Measurements from ENCODE around the gene TMEM240. TPM values are rescaled to one million over a fixed set of nuclear protein-coding genes. Genes with fewer than 3 reads are reported as not detected.

Gene TMEM240
- total and polyA plus RNA-seq, 9 of the 15 experiments (the other 6 are each of a cell fraction or from before 2014, with no cell fraction given) = 0.24 to 2.0 (median 0.69) TPM; not detected in 5

DNA sequence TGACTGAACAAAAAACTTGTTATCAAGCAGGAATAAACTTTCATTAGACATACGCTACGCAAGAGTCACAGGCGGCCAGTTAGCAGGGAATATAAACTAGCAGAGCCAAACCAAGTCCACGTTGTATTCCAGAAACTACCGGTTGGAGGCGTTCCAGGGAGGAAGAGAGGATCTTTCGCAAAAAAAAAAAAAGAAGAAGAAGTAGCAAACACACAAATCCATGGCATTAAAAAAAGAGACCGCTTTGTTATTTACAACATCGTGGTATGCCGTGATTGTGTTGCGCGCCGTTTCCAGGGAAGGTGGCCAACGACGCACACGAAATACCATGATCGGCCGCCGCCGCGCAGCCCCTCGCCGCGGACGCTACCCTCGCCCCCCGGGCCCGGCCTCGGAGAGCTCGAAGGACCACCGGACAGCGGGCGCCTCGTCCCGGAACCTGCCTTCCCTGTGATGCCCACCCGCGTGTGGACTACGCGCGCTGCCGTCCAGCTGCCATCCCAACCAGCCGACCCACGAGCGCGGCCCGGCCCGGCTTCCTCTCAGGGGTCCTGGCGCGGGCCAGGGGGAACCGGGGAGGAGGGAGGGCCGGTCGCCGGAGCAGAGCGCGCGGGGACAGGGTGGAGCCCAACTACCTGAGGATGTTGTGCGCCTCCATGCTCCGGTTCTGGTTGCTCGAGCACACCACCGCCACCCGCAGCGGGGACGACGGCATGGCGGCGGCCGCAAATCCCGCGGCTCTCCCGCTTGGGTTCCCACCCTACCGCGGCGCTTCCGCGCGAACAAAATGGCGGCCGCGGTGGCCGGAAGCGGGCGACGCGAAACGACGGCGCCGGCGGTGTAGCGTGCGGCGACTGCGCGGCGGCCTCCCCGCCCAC lies 33.7 kb upstream of the TMEM240 start (continued):
- TF ChIP-seq, protein P1, sequence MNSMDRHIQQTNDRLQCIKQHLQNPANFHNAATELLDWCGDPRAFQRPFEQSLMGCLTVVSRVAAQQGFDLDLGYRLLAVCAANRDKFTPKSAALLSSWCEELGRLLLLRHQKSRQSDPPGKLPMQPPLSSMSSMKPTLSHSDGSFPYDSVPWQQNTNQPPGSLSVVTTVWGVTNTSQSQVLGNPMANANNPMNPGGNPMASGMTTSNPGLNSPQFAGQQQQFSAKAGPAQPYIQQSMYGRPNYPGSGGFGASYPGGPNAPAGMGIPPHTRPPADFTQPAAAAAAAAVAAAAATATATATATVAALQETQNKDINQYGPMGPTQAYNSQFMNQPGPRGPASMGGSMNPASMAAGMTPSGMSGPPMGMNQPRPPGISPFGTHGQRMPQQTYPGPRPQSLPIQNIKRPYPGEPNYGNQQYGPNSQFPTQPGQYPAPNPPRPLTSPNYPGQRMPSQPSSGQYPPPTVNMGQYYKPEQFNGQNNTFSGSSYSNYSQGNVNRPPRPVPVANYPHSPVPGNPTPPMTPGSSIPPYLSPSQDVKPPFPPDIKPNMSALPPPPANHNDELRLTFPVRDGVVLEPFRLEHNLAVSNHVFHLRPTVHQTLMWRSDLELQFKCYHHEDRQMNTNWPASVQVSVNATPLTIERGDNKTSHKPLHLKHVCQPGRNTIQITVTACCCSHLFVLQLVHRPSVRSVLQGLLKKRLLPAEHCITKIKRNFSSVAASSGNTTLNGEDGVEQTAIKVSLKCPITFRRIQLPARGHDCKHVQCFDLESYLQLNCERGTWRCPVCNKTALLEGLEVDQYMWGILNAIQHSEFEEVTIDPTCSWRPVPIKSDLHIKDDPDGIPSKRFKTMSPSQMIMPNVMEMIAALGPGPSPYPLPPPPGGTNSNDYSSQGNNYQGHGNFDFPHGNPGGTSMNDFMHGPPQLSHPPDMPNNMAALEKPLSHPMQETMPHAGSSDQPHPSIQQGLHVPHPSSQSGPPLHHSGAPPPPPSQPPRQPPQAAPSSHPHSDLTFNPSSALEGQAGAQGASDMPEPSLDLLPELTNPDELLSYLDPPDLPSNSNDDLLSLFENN (IDR thresholded peaks at IDR 0.05; ENCODE audit: low read depth in 2 of 2, low read length in 2 of 2) = no peak; a peak in 1 of 4 replicates
- TF ChIP-seq NFIC (IDR thresholded peaks at IDR 0.05) = peak; percentile 25
- TF ChIP-seq, protein P2, sequence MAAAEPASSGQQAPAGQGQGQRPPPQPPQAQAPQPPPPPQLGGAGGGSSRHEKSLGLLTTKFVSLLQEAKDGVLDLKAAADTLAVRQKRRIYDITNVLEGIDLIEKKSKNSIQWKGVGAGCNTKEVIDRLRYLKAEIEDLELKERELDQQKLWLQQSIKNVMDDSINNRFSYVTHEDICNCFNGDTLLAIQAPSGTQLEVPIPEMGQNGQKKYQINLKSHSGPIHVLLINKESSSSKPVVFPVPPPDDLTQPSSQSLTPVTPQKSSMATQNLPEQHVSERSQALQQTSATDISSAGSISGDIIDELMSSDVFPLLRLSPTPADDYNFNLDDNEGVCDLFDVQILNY (CRISPR knock-in tag; IDR thresholded peaks at IDR 0.05) = peak; percentile 87; the same call in 1 of the 2 replicates
- TF ChIP-seq, protein P3, sequence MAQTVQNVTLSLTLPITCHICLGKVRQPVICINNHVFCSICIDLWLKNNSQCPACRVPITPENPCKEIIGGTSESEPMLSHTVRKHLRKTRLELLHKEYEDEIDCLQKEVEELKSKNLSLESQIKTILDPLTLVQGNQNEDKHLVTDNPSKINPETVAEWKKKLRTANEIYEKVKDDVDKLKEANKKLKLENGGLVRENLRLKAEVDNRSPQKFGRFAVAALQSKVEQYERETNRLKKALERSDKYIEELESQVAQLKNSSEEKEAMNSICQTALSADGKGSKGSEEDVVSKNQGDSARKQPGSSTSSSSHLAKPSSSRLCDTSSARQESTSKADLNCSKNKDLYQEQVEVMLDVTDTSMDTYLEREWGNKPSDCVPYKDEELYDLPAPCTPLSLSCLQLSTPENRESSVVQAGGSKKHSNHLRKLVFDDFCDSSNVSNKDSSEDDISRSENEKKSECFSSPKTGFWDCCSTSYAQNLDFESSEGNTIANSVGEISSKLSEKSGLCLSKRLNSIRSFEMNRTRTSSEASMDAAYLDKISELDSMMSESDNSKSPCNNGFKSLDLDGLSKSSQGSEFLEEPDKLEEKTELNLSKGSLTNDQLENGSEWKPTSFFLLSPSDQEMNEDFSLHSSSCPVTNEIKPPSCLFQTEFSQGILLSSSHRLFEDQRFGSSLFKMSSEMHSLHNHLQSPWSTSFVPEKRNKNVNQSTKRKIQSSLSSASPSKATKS (CRISPR knock-in tag; IDR thresholded peaks at IDR 0.05) = no peak
- 0 out of 2 replicates have a peak, but pooled peaks have one; percentile 11 for TF ChIP-seq ZNF444 (CRISPR knock-in tag; IDR thresholded peaks at IDR 0.05)
- TF ChIP-seq, protein P4, sequence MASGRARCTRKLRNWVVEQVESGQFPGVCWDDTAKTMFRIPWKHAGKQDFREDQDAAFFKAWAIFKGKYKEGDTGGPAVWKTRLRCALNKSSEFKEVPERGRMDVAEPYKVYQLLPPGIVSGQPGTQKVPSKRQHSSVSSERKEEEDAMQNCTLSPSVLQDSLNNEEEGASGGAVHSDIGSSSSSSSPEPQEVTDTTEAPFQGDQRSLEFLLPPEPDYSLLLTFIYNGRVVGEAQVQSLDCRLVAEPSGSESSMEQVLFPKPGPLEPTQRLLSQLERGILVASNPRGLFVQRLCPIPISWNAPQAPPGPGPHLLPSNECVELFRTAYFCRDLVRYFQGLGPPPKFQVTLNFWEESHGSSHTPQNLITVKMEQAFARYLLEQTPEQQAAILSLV (tag; IDR thresholded peaks at IDR 0.05) = no peak
- TF ChIP-seq ATF1 (CRISPR knock-in tag; IDR thresholded peaks at IDR 0.05) = no peak
- no peak for TF ChIP-seq ATF1 (tag; IDR thresholded peaks at IDR 0.05)
- TF ChIP-seq ZBTB17 (CRISPR knock-in tag; IDR thresholded peaks at IDR 0.05) = peak; percentile 52
- TF ChIP-seq LEF1 (IDR thresholded peaks at IDR 0.05) = no peak
- TF ChIP-seq LCOR (CRISPR knock-in tag; IDR thresholded peaks at IDR 0.05) = no peak
- no peak for TF ChIP-seq ZNF133 (CRISPR knock-in tag; IDR thresholded peaks at IDR 0.05)
- TF ChIP-seq KAT8 (IDR thresholded peaks at IDR 0.05; ENCODE audit: low read depth) = peak; percentile 26; the same call in 1 of the 2 replicates
- TF ChIP-seq, protein P5, sequence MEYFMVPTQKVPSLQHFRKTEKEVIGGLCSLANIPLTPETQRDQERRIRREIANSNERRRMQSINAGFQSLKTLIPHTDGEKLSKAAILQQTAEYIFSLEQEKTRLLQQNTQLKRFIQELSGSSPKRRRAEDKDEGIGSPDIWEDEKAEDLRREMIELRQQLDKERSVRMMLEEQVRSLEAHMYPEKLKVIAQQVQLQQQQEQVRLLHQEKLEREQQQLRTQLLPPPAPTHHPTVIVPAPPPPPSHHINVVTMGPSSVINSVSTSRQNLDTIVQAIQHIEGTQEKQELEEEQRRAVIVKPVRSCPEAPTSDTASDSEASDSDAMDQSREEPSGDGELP (CRISPR knock-in tag; IDR thresholded peaks at IDR 0.05; ENCODE audit: borderline replicate concordance) = peak; percentile 61
